Measurements from ENCODE around the gene FGF13. TPM values are rescaled to one million over a fixed set of nuclear protein-coding genes. Genes with fewer than 3 reads are reported as not detected.
A peak's percentile ranks its signal among the peaks of the same experiment; 100 is the strongest.

Gene FGF13
- total and polyA plus RNA-seq, 12 donors, result 0.30 to 3.3 (median 1.0) TPM

DNA sequence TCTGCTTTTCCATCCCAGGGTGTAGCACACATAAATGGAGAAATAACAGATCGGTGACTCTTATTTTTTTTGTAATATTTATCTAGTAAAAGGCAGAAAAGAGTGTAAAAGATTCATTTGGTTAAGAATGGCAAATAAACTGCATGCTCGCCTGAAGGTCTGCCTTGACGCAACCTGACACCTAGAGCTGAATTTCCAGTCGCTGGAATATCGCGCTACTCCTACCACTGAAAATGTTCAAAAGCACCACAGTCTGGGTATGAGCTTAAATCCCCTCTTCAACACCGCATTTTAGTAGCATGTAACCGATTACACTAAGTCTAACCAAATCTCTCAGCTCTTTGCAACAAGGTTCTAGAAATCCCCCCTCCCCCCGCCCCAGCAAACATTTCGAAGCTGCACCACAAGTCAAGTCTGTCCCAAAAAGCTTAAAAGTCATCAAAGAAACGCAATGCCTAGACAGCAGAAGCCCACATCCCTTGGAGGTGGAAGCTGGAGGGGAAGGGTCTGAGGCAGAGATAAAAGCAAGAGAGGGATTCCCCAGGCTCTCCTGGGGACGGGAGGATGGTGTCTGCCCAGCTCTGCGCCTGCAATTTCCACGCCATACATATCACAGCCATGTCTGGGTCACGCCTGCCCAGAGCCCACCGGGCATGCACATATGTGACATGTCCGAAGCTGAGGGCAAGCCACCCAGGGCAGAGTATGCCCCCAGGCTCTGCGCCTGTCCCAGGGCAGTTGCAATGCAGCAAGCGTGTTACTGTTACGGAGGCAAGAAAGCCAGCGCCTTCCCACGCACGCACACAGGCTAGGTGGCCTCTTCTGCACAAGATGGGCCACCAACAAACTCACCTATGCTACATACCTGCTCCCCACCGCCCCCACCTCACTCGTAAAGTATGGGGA, 1.4 kb downstream of the FGF13 start:
- H3K4me3 ChIP-seq, result peak overlapping the region in 9 of 10 donors; percentile 17 to 54 (median 44)
- no peaks in the 10 kb centered on the region for H3K9me3 ChIP-seq
- no peak overlapping the region for H3K27ac ChIP-seq
- WGBS, 2 donors, result 8 to 11% methylated on average over 22 to 25 of the region's 25 CpGs
- intact Hi-C loops (cut with DNase I), result no loop called here
- no peak for TF ChIP-seq CTCF (IDR thresholded peaks at IDR 0.05)
- ATAC-seq, result peak in 1 of 8 donors; percentile 34
- peaks cover 0 to 89% (median 4%) of the 10 kb centered on the region in 7 donors for H3K27me3 ChIP-seq
- no peak for DNase-seq
- H3K4me1 ChIP-seq, result no peaks in the 10 kb centered on the region
- H3K36me3 ChIP-seq, result no peaks in the 10 kb centered on the region

GRCh38 chrX:138708268-138708667, 3.2 kb downstream of the FGF13 start:
- Histone ChIP-seq H3K9me3 (no peaks in the 10 kb centered on the region), H3K27ac (no peak overlapping the region), H3K4me1 (no peaks in the 10 kb centered on the region), H3K4me3 (no peak overlapping the region), H3K36me3 (no peaks in the 10 kb centered on the region), H3K27me3 (peaks cover 0 to 90% (median 4%) of the 10 kb centered on the region in 7 donors)
- TF ChIP-seq CTCF (IDR thresholded peaks at IDR 0.05), result no peak
- intact Hi-C loops (cut with DNase I), result no loop called here
- no peak for DNase-seq
- 46 to 50% methylated on average over 2 of the region's 2 CpGs for WGBS, 2 donors
- no peak for ATAC-seq

DNA sequence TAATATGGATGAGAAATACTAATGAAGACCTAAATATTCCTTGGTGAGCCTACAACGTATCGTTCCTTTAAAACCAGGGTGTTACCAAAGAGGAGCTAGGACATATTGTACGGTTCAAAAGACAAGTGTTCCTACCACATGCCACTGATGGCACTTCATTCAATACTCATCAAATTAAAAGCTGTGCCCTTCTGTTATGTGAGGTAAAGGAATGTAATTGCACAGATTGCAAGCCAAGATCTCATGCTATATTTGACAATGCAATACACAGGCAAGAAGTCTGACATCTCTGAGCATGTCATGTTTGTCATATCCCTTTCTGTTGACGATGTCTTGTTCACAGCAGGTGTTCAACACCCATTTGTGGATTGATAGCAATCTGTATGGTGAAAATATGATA, 6.9 kb downstream of the FGF13 start:
- 74 to 81% methylated on average over 4 of the region's 4 CpGs for WGBS, 2 donors
- H3K4me1 ChIP-seq, result no peaks in the 10 kb centered on the region
- no peaks in the 10 kb centered on the region for H3K9me3 ChIP-seq
- H3K4me3 ChIP-seq, result no peak overlapping the region
- H3K27me3 ChIP-seq, result peaks cover 0 to 74% (median 0%) of the 10 kb centered on the region in 7 donors
- ATAC-seq (no peak), DNase-seq (no peak)
- intact Hi-C loops (cut with DNase I), result no loop called here
- no peak overlapping the region for H3K27ac ChIP-seq
- no peaks in the 10 kb centered on the region for H3K36me3 ChIP-seq
- TF ChIP-seq CTCF (IDR thresholded peaks at IDR 0.05), result no peak

- intact Hi-C loops (cut with DNase I), result no loop called here
- TF ChIP-seq CTCF (IDR thresholded peaks at IDR 0.05), result no peak
- no peak for ATAC-seq
- Histone ChIP-seq H3K9me3 (no peaks in the 10 kb centered on the region), H3K36me3 (no peaks in the 10 kb centered on the region), H3K4me1 (no peaks in the 10 kb centered on the region), H3K4me3 (no peak overlapping the region), H3K27me3 (peaks cover 0 to 69% (median 0%) of the 10 kb centered on the region in 7 donors), H3K27ac (no peak overlapping the region)
- no peak for DNase-seq
- WGBS, 2 donors, result 75 to 77% methylated on average over 3 of the region's 3 CpGs
These were observed 7.4 kb downstream of the FGF13 start for GRCh38 chrX:138704101-138704500.
